Kidney (tissue), 14 donors: ENCODE data around the gene TCP11L2. TPM values are rescaled to one million over a fixed set of nuclear protein-coding genes. Genes with fewer than 3 reads are reported as not detected.

Experiments used
- DNase-seq, 5 donors: peaks; one replicate each; pipeline ENCODE4 v3.0.0-alpha.2; 2013 to 2020
- FAIRE-seq: peaks from 2 replicates; lab custom pipeline; 2012; peaks lifted over from hg19 to GRCh38; lab: Jason Lieb, UNC
- H3K27ac ChIP-seq, 2 donors: one replicate each; pipeline ENCODE4 v1.7.0; 2013; ENCODE audit warnings: low read depth in 2 of 2, low read length in 2 of 2, inconsistent platforms in 1 of 2
- H3K27me3 ChIP-seq: one replicate; pipeline ENCODE4 v1.7.1; 2013; ENCODE audit warnings: low read length, inconsistent platforms; ENCODE audit not compliant: control insufficient read depth, insufficient read depth
- H3K36me3 ChIP-seq, 3 donors: one replicate each; pipeline versions ENCODE4 v1.7.0 to v1.7.1; 2013; ENCODE audit warnings: low read length in 3 of 3, control low read depth in 1 of 3, inconsistent platforms in 1 of 3; ENCODE audit not compliant: insufficient read depth in 3 of 3, control insufficient read depth in 2 of 3
- H3K4me1 ChIP-seq, 3 donors: one replicate each; pipeline versions ENCODE4 v1.7.0 to v1.7.1; 2013; ENCODE audit warnings: low read length in 3 of 3, inconsistent platforms in 1 of 3, low read depth in 1 of 3; ENCODE audit not compliant: control insufficient read depth in 2 of 3, insufficient read depth in 2 of 3
- H3K4me3 ChIP-seq, 3 donors: one replicate each; pipeline versions ENCODE4 v1.7.0 to v1.8.1; 2013; ENCODE audit warnings: low read length in 3 of 3, control low read depth in 1 of 3, inconsistent platforms in 1 of 3
- H3K9ac ChIP-seq, 3 donors: one replicate each; pipeline versions ENCODE4 v1.7.0 to v1.7.1; 2013; ENCODE audit warnings: low read length in 3 of 3, control low read depth in 1 of 3, inconsistent platforms in 1 of 3
- H3K9me3 ChIP-seq, 3 donors: one replicate each; pipeline versions ENCODE4 v1.7.0 to v1.7.1; 2013; ENCODE audit warnings: low read length in 3 of 3, control low read depth in 1 of 3, inconsistent platforms in 1 of 3; ENCODE audit not compliant: control insufficient read depth in 2 of 3, insufficient read depth in 1 of 3
- CTCF ChIP-seq: IDR thresholded peaks from 3 replicates; pipeline ENCODE4 v1.5.1; 2012; ENCODE audit warnings: mild to moderate bottlenecking, moderate library complexity, borderline replicate concordance; ENCODE audit not compliant: insufficient read depth; ENCODE audit errors: extremely low read depth
- intact Hi-C: fragments of 100-400 bp; cut with DNase I; formaldehyde crosslinking; loops from one replicate; pipeline ENCODE4 v1.11.1; 2022
- polyA plus RNA-seq: library from polyadenylated mRNA; stranded (reverse); fragments of 350-450 nt; fragmentation: Illumina TruSeq; extraction: RNeasy Lipid Tissue Mini Kit (QIAGEN cat#74804); gene quantifications from one replicate; pipeline ENCODE4 v1.2.3, GENCODE V29; 2014; ENCODE audit warnings: low read depth, low replicate concordance; ENCODE audit not compliant: insufficient read depth
- total RNA-seq: library from RNA; stranded (reverse); fragmentation: NEBNext Ultra II Directional; extraction: Animal tissue kit (Norgen Biotek cat#: 25700); gene quantifications from one replicate; pipeline ENCODE4 v1.2.1, GENCODE V29; 2021
- donor health status: control.
- donor health status: control.
- donor health status: control.
- donor health status: control.
- donor health status: control.
- donor health status: DM: yes; HTN: yes; CAD: no.
- donor health status: Normal renal cell carcinoma (clear cell type).

TCP11L2 gene
- total and polyA plus RNA-seq, 2 donors from 2014 or later, result 2.3 to 34.5 TPM

GRCh38 chr12:106299202-106299774, 3.2 kb upstream of the TCP11L2 start:
- Histone ChIP-seq H3K4me1 (peaks cover 0 to 12% (median 4%) of the 10 kb centered on the region in 3 donors), H3K4me3 (no peak overlapping the region), H3K9me3 (no peaks in the 10 kb centered on the region), H3K27me3 (no peaks in the 10 kb centered on the region), H3K9ac (no peak overlapping the region), H3K36me3 (no peaks in the 10 kb centered on the region), H3K27ac (no peak overlapping the region)
- intact Hi-C loops, result no loop called here
- peak in 1 of 5 donors; percentile 7 for DNase-seq
- no peak for TF ChIP-seq CTCF
- FAIRE-seq, result no peak

DNA sequence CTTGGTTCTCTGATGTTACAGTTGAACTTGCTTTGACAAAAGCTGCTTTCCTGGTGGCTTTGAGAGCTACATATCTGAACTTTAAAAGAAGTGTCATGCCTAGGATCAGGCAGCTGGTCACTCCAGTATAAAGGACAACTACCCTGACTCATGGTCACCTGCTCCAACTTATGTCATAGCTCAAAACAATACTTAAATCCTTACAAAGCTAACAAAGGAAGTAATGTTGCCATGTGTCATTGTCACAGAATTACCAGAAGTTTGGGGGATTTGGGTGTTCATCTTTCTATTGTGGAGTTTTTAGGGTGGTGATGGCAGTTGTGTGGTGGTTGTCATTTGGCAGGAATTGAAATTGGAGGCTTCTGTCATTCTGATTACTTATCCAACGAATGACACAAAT, 1.8 kb upstream of the TCP11L2 start:
- no peak for TF ChIP-seq CTCF
- Histone ChIP-seq H3K27me3 (no peaks in the 10 kb centered on the region), H3K36me3 (no peaks in the 10 kb centered on the region), H3K4me3 (no peak overlapping the region), H3K9me3 (no peaks in the 10 kb centered on the region), H3K27ac (no peak overlapping the region), H3K9ac (no peak overlapping the region), H3K4me1 (peaks cover 0 to 12% (median 4%) of the 10 kb centered on the region in 3 donors)
- FAIRE-seq (no peak), DNase-seq (no peak)
- intact Hi-C loops, result no loop called here

GRCh38 chr12:106301241-106301610, 1.3 kb upstream of the TCP11L2 start:
- peak overlapping the region in 1 of 3 donors; percentile 93 for H3K4me3 ChIP-seq
- TF ChIP-seq CTCF, result no peak
- no peaks in the 10 kb centered on the region for H3K36me3 ChIP-seq
- DNase-seq (no peak), FAIRE-seq (no peak)
- no peaks in the 10 kb centered on the region for H3K27me3 ChIP-seq
- H3K9me3 ChIP-seq, result no peaks in the 10 kb centered on the region
- intact Hi-C loops, result no loop called here
- no peak overlapping the region for H3K9ac ChIP-seq
- H3K27ac ChIP-seq, result peak overlapping the region in 1 of 2 donors; percentile 81
- peaks cover 0 to 12% (median 4%) of the 10 kb centered on the region in 3 donors for H3K4me1 ChIP-seq
